Choroid plexus epithelial cell (primary cell): ENCODE results near the gene ZNF138.
"Not testable (repeated sequence)": the region's sequence is repeated elsewhere in the genome, so short reads cannot be mapped to it uniquely, and the experiment has no call there.

Experiments used
- DNase-seq: peaks from one replicate; pipeline ENCODE4 v3.0.0-alpha.2; 2010; ENCODE audit warnings: low read depth
- H3K4me3 ChIP-seq: 2 replicates; pipeline ENCODE4 v1.5.1; 2011; ENCODE audit warnings: low read depth, mild to moderate bottlenecking, control low read depth, low read length, moderate library complexity
- TF ChIP-seq, protein P1 (sequence below): conservative IDR thresholded peaks from 2 replicates; pipeline ENCODE4 v1.5.1; 2011; ENCODE audit warnings: low read depth, mild to moderate bottlenecking, control low read depth, inconsistent platforms, low read length, moderate library complexity

Gene ZNF138

DNA sequence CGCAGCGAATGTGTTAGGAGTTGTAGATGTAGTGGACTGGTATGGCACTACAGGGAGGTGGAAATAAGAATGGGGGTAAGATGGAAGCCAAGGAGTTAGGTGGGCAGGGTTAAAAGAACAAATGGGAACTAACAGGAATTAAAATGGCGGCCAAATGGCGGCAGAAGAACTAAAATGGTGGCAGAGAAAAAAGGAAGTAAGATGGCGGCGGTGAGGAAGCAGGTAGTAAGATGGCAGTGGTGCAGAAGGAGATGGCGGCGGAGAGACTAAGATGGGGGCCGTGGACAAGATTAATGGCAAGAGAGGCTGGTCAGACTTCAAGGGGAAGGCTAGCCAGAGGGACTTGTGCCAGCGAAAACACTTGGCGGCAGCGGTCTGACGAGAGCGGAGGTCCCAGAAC, 44.5 kb downstream of the ZNF138 start:
- TF ChIP-seq, protein P1, sequence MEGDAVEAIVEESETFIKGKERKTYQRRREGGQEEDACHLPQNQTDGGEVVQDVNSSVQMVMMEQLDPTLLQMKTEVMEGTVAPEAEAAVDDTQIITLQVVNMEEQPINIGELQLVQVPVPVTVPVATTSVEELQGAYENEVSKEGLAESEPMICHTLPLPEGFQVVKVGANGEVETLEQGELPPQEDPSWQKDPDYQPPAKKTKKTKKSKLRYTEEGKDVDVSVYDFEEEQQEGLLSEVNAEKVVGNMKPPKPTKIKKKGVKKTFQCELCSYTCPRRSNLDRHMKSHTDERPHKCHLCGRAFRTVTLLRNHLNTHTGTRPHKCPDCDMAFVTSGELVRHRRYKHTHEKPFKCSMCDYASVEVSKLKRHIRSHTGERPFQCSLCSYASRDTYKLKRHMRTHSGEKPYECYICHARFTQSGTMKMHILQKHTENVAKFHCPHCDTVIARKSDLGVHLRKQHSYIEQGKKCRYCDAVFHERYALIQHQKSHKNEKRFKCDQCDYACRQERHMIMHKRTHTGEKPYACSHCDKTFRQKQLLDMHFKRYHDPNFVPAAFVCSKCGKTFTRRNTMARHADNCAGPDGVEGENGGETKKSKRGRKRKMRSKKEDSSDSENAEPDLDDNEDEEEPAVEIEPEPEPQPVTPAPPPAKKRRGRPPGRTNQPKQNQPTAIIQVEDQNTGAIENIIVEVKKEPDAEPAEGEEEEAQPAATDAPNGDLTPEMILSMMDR = no peak
- DNase-seq = no peak
- H3K4me3 ChIP-seq = no peak overlapping the region

DNA sequence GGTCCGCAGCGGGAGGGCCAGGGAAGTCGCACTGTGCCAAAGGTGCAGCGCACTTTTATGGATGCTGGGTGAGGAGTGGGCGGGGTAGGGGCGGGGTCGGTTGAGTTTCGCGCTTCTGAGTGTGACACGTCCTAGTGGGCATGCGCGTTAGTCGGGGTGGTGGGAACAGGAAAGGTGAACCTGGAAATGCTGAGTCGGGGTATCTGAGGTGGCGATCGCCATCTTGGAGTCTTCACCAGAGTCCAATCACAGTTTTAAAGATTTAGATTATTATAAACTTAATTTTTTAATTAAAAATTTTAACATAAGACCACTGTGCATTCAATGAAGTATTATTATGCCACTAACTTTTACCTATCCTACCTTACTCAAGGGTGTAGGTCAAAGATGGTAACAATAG, 45.7 kb downstream of the ZNF138 start:
- DNase-seq = no peak
- TF ChIP-seq, protein P1 = no peak
- no peak overlapping the region for H3K4me3 ChIP-seq

DNA sequence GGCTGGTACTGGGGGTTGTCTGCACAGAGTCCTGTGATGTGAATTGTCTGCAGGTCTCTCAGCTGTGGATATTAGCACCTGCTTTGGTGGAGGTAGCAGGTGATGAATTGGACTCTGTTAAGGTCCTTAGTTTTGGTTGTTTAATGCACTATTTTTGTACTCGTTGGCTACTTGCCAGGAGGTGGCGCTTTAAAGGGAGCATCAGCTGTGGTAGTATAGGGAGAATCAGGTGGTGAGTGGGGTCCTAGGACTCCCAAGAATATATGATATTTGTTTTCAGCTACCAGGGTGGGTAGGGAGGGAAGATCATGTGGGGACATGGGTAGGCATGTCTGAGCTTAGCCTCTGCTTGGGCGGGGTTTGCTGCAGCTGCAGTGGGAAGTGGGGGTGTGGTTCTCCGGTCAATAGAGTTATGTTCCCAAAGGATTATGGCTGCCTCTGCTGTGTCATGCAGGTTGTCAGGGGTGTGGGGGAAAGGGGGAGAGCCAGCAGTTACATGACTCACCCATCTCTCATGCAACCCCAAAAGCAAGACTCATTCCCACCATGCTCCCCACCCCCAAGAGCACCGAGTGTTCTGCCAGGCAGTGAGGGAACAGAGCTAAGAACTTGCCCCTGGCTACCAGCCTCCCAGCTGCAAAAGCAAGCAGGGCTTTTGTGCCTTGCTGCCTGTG, 55.2 kb downstream of the ZNF138 start:
- no peak for DNase-seq
- no peak overlapping the region for H3K4me3 ChIP-seq
- TF ChIP-seq, protein P1 = no peak

DNA sequence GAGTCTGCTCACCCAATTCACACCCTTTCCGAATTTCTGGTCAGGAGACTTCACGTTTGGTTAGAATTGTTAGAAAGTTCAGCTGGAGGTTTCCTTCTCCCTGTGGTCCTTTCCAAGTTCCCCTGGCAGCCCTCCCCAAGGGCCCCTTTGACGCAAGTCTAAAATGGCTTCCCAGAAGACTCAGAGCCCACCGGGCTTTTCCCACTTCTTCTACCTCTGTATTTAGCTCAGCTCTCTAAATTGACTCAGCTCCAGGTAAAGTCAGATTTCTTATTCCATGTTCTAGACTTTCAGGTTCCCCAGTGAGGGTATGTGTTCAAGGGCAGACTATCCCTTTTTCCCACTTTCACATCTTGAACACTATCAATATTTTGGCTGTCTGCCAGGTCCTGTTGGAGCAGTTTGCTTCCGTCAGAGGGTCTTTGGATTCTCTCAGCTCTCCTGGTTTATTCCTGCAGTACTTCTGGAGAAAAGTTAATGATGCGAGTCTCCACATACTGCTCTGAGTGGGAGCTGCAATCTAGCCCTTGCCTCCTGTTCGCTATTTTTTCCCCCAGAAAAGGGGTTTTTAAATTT, 55.8 kb downstream of the ZNF138 start:
- no peak overlapping the region for H3K4me3 ChIP-seq
- TF ChIP-seq, protein P1 = no peak
- no peak for DNase-seq

DNA sequence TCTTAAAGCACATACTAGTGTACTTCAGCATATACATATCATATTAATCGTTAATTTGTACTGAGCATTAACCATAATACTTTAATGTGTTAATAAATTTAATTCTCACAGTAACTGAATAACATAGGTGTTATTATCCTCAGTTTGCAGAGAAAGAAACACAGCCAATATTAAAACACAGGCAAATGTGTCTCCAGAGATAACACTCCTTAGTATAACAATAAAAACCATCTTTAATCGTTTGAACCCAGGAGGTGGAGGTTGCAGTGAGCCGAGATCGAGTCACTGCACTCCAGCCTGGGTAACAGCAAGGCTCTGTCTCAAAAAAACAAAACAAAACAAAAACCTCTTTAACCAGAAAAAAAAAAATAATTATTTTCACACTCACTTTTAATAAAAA, 59.5 kb downstream of the ZNF138 start:
- no peak overlapping the region for H3K4me3 ChIP-seq
- TF ChIP-seq, protein P1 = no peak
- DNase-seq = no peak

DNA sequence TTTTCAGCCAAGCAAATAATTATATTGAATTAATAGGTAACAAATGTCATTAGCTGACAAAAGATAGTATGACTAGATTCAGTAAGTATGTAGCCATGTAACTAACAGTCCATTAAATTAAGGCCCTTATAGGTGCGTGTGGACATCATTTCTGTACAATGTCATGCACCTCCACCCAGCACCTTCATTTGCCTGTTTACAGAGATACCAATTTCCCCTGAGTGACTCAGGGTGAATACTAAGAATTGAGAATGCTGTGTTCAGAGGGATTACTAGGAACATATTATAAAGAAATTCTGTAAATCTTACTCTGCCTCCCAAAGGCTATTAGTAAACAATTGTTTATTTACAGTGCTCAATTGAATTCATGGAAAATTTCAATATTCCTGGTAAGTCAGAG, 60.7 kb downstream of the ZNF138 start:
- TF ChIP-seq, protein P1 = no peak
- H3K4me3 ChIP-seq = no peak overlapping the region
- DNase-seq = no peak

DNA sequence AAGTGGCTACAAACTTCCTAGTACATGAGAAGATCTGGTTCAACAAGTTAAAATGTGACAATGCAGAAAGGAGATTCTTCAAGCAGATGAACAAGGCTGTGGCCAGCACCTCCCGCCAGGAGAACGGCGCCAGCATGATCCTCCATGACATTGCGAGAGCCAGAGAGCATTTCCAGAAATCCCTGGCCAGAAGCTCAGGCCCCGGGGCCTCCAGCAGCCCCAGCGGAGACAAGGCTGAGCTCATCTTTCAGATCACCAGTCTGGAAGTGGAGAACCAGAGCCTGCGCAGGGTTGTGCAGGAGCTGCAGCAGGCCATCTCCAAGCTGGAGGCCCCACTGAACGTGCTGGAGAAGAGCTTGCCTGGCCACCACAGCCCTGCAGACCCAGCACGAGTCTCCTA, 68.8 kb downstream of the ZNF138 start:
- DNase-seq = no peak
- no peak overlapping the region for H3K4me3 ChIP-seq
- TF ChIP-seq, protein P1 = no peak

DNA sequence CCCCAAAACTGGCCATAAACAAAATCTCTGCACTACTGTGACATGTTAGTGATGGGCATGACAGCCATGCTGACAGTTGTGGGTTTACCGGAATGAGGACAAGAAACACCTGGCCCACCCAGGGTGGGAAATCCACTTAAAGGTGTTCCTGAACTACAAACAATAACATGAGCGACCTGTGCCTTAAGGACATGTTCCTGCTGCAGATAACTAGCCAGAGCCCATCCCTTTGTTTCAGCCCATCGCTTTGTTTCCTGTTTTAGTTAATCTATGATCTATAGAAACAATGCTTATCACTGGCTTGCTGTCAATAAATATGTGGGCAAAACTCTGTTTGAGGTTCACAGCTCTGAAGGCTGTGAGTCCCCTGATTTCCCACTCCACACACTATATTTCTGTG, 69.3 kb downstream of the ZNF138 start:
- H3K4me3 ChIP-seq, DNase-seq: not testable (repeated sequence)
